GM12878 (cell line): ENCODE data around the gene AKR1B15.

ENCODE experiments used
- BHLHE40 ChIP-seq, 2 experiments: fragments of 450-650 bp in 1 of 2; IDR thresholded peaks; 2 replicates each; pipeline ENCODE4 v1.6.1; 2011 to 2017; ENCODE audit warnings: low read depth in 2 of 2, borderline replicate concordance in 1 of 2, improper control_type of control experiment in 1 of 2, low read length in 1 of 2, mild to moderate bottlenecking in 1 of 2
- CREM ChIP-seq: IDR thresholded peaks from 2 replicates; pipeline ENCODE4 v1.6.1; 2014; ENCODE audit warnings: antibody characterized with exemption, low read depth
- CTCF ChIP-seq, 3 experiments: IDR thresholded peaks in 2 of 3; conservative IDR thresholded peaks in 1 of 3; 2 replicates each; pipeline ENCODE4 v1.5.1; 2011; ENCODE audit warnings: low read depth in 3 of 3, low read length in 3 of 3, mild to moderate bottlenecking in 3 of 3, control low read depth in 2 of 3, moderate library complexity in 2 of 3, inconsistent platforms in 1 of 3, mixed read lengths in 1 of 3; ENCODE audit not compliant: control insufficient read depth in 2 of 3, insufficient read depth in 1 of 3; ENCODE audit errors: extremely low read depth in 1 of 3
- FOXK2 ChIP-seq: fragments of 450-650 bp; IDR thresholded peaks from 2 replicates; pipeline ENCODE4 v1.6.1; 2017; ENCODE audit warnings: mild to moderate bottlenecking, moderate library complexity
- JUND ChIP-seq: IDR thresholded peaks from 2 replicates; pipeline ENCODE4 v1.6.1; 2012; ENCODE audit warnings: low read depth, mild to moderate bottlenecking, low read length, improper control_type of control experiment, moderate library complexity
- MAX ChIP-seq: IDR thresholded peaks from 2 replicates; pipeline ENCODE4 v1.6.1; 2012; ENCODE audit warnings: low read depth, low read length, improper control_type of control experiment
- RAD21 ChIP-seq: IDR thresholded peaks from 2 replicates; pipeline ENCODE4 v1.6.1; 2011; ENCODE audit warnings: mild to moderate bottlenecking, low read depth, low read length, moderate library complexity; ENCODE audit not compliant: insufficient read depth
- RUNX3 ChIP-seq: IDR thresholded peaks from 2 replicates; pipeline ENCODE4 v1.6.1; 2012; ENCODE audit warnings: low read length, inconsistent platforms
- SUPT20H ChIP-seq: IDR thresholded peaks from 2 replicates; pipeline ENCODE4 v1.6.1; 2011; ENCODE audit warnings: low read depth, mild to moderate bottlenecking, low read length, moderate library complexity, borderline replicate concordance; ENCODE audit not compliant: control insufficient read depth
- TCF7 ChIP-seq: IDR thresholded peaks from 2 replicates; pipeline ENCODE4 v1.6.1; 2014; ENCODE audit warnings: antibody characterized with exemption, borderline replicate concordance
- YY1 ChIP-seq: IDR thresholded peaks from 2 replicates; pipeline ENCODE4 v1.6.1; 2011; ENCODE audit warnings: low read depth, mild to moderate bottlenecking, low read length

GRCh38 chr7:134574322-134574721 is 25.4 kb downstream of the AKR1B15 start:
- TF ChIP-seq BHLHE40 (IDR thresholded peaks at IDR 0.05; ENCODE audit: borderline replicate concordance in 1 of 2, low read depth in 2 of 2, low read length in 1 of 2) (no peak), CREM (no peak), RUNX3 (no peak), TCF7 (no peak), RAD21 (no peak), MAX (no peak), FOXK2 (no peak), SUPT20H (no peak), YY1 (no peak), CTCF (IDR thresholded peaks at IDR 0.05 in 2 of 3, conservative IDR thresholded peaks at IDR 0.05 in 1 of 3; ENCODE audit: control insufficient read depth in 2 of 3, extremely low read depth in 1 of 3, insufficient read depth in 1 of 3, low read depth in 3 of 3, low read length in 3 of 3) (no peak), JUND (no peak)
